H1 (cell line): ENCODE data around the gene KRTAP12-3. TPM values are rescaled to one million over a fixed set of nuclear protein-coding genes. Genes with fewer than 3 reads are reported as not detected.

Experiments used
- CTCF ChIA-PET: fragments of 300-600 bp; sonication (Branson Sonifier 250); formaldehyde crosslinking; loops from one replicate; lab custom pipeline; 2021; ENCODE audit not compliant: partially characterized antibody; lab: Charles Lee
- POLR2A ChIA-PET: fragments of 300-600 bp; sonication (Branson Sonifier 250); formaldehyde crosslinking; loops from one replicate; lab custom pipeline; 2021; ENCODE audit warnings: inconsistent platforms; ENCODE audit not compliant: partially characterized antibody; lab: Charles Lee
- DNase-seq, 2 experiments: peaks; one replicate each; pipeline versions ENCODE4 v3.0.0 to v3.0.0-alpha.2; 2010 to 2022; ENCODE audit warnings: low spot score in 2 of 2, low read depth in 1 of 2, mixed read lengths in 1 of 2
- FAIRE-seq: peaks from 2 replicates; lab custom pipeline; 2011; peaks lifted over from hg19 to GRCh38; lab: Jason Lieb, UNC
- H2AFZ ChIP-seq: 2 replicates; pipeline ENCODE4 v1.8.1; 2012; ENCODE audit warnings: low read length, inconsistent platforms
- H2AK5ac ChIP-seq: 2 replicates; pipeline ENCODE4 v1.6.1; 2013; ENCODE audit warnings: low read depth, low read length
- H2BK120ac ChIP-seq: replicated peaks from 2 replicates; pipeline ENCODE3; 2013; ENCODE audit warnings: low read depth, low read length, inconsistent platforms
- H2BK12ac ChIP-seq: 2 replicates; pipeline ENCODE4 v1.6.1; 2013; ENCODE audit warnings: low read depth, low read length
- H2BK15ac ChIP-seq: 2 replicates; pipeline ENCODE4 v1.6.1; 2013; ENCODE audit warnings: low read length
- H2BK20ac ChIP-seq: 2 replicates; pipeline ENCODE4 v1.6.1; 2013; ENCODE audit warnings: low read length
- H2BK5ac ChIP-seq: 2 replicates; pipeline ENCODE4 v1.6.1; 2013; ENCODE audit warnings: low read depth, low read length
- H3K14ac ChIP-seq: 2 replicates; pipeline ENCODE4 v1.6.1; 2013; ENCODE audit warnings: inconsistent platforms; ENCODE audit not compliant: insufficient read length
- H3K18ac ChIP-seq: 2 replicates; pipeline ENCODE4 v1.6.1; 2013; ENCODE audit warnings: low read length; ENCODE audit errors: extremely low read depth
- H3K23ac ChIP-seq: 2 replicates; pipeline ENCODE4 v1.6.1; 2013; ENCODE audit warnings: inconsistent platforms; ENCODE audit not compliant: insufficient read length
- H3K23me2 ChIP-seq: 2 replicates; pipeline ENCODE4 v1.6.1; 2013; ENCODE audit warnings: low read depth, low read length
- H3K27ac ChIP-seq: 2 replicates; pipeline ENCODE4 v1.6.1; 2011; ENCODE audit warnings: low read depth, low read length, inconsistent platforms
- H3K27me3 ChIP-seq, 4 experiments: replicated peaks in 1 of 4; 1 replicate in 1 of 4; 2 replicates in 3 of 4; pipeline versions ENCODE4 v1.6.1 to v1.8.1; 2011 to 2013; ENCODE audit warnings: low read length in 3 of 4, mild to moderate bottlenecking in 3 of 4, inconsistent platforms in 2 of 4, mixed read lengths in 2 of 4, moderate library complexity in 1 of 4; ENCODE audit not compliant: control insufficient read depth in 3 of 4, insufficient read depth in 3 of 4; ENCODE audit errors: extremely low read depth in 1 of 4
- H3K36me3 ChIP-seq, 4 experiments: 2 replicates each; pipeline versions ENCODE4 v1.6.1 to v1.8.1; 2011 to 2013; ENCODE audit warnings: mild to moderate bottlenecking in 4 of 4, low read length in 3 of 4, moderate library complexity in 2 of 4, control low read depth in 1 of 4, inconsistent platforms in 1 of 4; ENCODE audit not compliant: insufficient read depth in 4 of 4, control insufficient read depth in 2 of 4
- H3K4ac ChIP-seq: replicated peaks from 2 replicates; pipeline ENCODE3; 2013; ENCODE audit warnings: low read length, low read depth, mixed read lengths, inconsistent platforms; ENCODE audit not compliant: insufficient read length
- H3K4me1 ChIP-seq, 4 experiments: replicated peaks in 1 of 4; 1 replicate in 1 of 4; 2 replicates in 3 of 4; pipeline versions ENCODE4 v1.6.1 to v1.8.1; 2011 to 2013; ENCODE audit warnings: low read length in 3 of 4, inconsistent platforms in 2 of 4, mixed read lengths in 1 of 4; ENCODE audit not compliant: insufficient read depth in 4 of 4, control insufficient read depth in 3 of 4
- H3K4me2 ChIP-seq, 2 experiments: 2 replicates each; pipeline versions ENCODE4 v1.6.1 to v1.8.1; 2011 to 2013; ENCODE audit warnings: low read depth in 2 of 2, low read length in 2 of 2, control low read depth in 1 of 2, inconsistent platforms in 1 of 2, mild to moderate bottlenecking in 1 of 2; ENCODE audit not compliant: insufficient read depth in 1 of 2
- H3K4me3 ChIP-seq, 4 experiments: fragments of 200-600, 300-600 bp in 1 of 4; sonication (generic), shearing (Covaris generic), sonication (Bioruptor Twin) in 1 of 4; 2 replicates each; pipeline versions ENCODE4 v1.5.1 to v1.8.1; 2011 to 2016; ENCODE audit warnings: low read length in 4 of 4, low read depth in 3 of 4, control low read depth in 2 of 4, inconsistent platforms in 2 of 4, mild to moderate bottlenecking in 2 of 4, mixed read lengths in 1 of 4, moderate library complexity in 1 of 4; ENCODE audit not compliant: insufficient read depth in 2 of 4; ENCODE audit errors: extremely low read depth in 1 of 4
- H3K56ac ChIP-seq: replicated peaks from 2 replicates; pipeline ENCODE3; 2013; ENCODE audit warnings: low read depth, mild to moderate bottlenecking, mixed read lengths, low read length, inconsistent platforms; ENCODE audit not compliant: insufficient read length
- H3K79me1 ChIP-seq: 2 replicates; pipeline ENCODE4 v1.6.1; 2013; ENCODE audit warnings: low read depth, low read length, control low read depth
- H3K79me2 ChIP-seq, 2 experiments: 2 replicates each; pipeline versions ENCODE4 v1.6.1 to v1.8.1; 2012 to 2013; ENCODE audit warnings: low read length in 2 of 2, mild to moderate bottlenecking in 2 of 2, inconsistent platforms in 1 of 2; ENCODE audit not compliant: insufficient read depth in 2 of 2, control insufficient read depth in 1 of 2
- H3K9ac ChIP-seq, 4 experiments: replicated peaks in 1 of 4; 1 replicate in 1 of 4; 2 replicates in 3 of 4; pipeline versions ENCODE4 v1.6.1 to v1.8.1; 2011 to 2013; ENCODE audit warnings: low read depth in 3 of 4, low read length in 3 of 4, control low read depth in 2 of 4, mild to moderate bottlenecking in 2 of 4, moderate library complexity in 2 of 4, inconsistent platforms in 1 of 4; ENCODE audit errors: extremely low read depth in 1 of 4
- H3K9me3 ChIP-seq, 2 experiments: 2 replicates each; pipeline versions ENCODE4 v1.6.1 to v1.8.1; 2012 to 2013; ENCODE audit warnings: mild to moderate bottlenecking in 2 of 2, moderate library complexity in 2 of 2, control low read depth in 1 of 2, inconsistent platforms in 1 of 2, low read depth in 1 of 2, low read length in 1 of 2, mixed read lengths in 1 of 2; ENCODE audit not compliant: insufficient read depth in 2 of 2
- H4K20me1 ChIP-seq, 2 experiments: replicated peaks in 1 of 2; 2 replicates each; pipeline versions ENCODE3 to v1.8.1; 2011 to 2013; ENCODE audit warnings: inconsistent platforms in 2 of 2, low read length in 2 of 2, mild to moderate bottlenecking in 1 of 2; ENCODE audit not compliant: insufficient read depth in 2 of 2, control insufficient read depth in 1 of 2
- H4K5ac ChIP-seq: 2 replicates; pipeline ENCODE4 v1.6.1; 2013; ENCODE audit warnings: low read length, low read depth, mixed read lengths, inconsistent platforms; ENCODE audit not compliant: insufficient read length
- H4K8ac ChIP-seq: 2 replicates; pipeline ENCODE4 v1.8.0; 2013; ENCODE audit warnings: mild to moderate bottlenecking, moderate library complexity, low read length, inconsistent platforms; ENCODE audit not compliant: insufficient read depth; ENCODE audit errors: extremely low read depth
- H4K91ac ChIP-seq: replicated peaks from 2 replicates; pipeline ENCODE3; 2013; ENCODE audit warnings: low read length, mixed read lengths, inconsistent platforms; ENCODE audit not compliant: insufficient read length
- BACH1 ChIP-seq: IDR thresholded peaks from 2 replicates; pipeline ENCODE4 v1.6.1; 2012; ENCODE audit warnings: low read length, improper control_type of control experiment
- HDAC6 ChIP-seq: IDR thresholded peaks from one replicate; pipeline ENCODE4 v1.7.1; 2012; ENCODE audit warnings: low read depth, mild to moderate bottlenecking, inconsistent platforms, low read length, moderate library complexity
- KDM4A ChIP-seq: IDR thresholded peaks from one replicate; pipeline ENCODE4 v1.7.1; 2012; ENCODE audit warnings: low read depth, mild to moderate bottlenecking, moderate library complexity, low read length, inconsistent platforms; ENCODE audit not compliant: severe bottlenecking
- NANOG ChIP-seq: IDR thresholded peaks from 2 replicates; pipeline ENCODE4 v1.6.1; 2011; ENCODE audit warnings: low read length, low read depth, mild to moderate bottlenecking, inconsistent platforms; ENCODE audit not compliant: insufficient read depth, poor library complexity, severe bottlenecking
- RAD21 ChIP-seq, 2 experiments: IDR thresholded peaks in 1 of 2; conservative IDR thresholded peaks in 1 of 2; 2 replicates each; pipeline ENCODE4 v1.6.1; 2011; ENCODE audit warnings: low read depth in 2 of 2, low read length in 2 of 2, improper control_type of control experiment in 1 of 2, inconsistent platforms in 1 of 2, mild to moderate bottlenecking in 1 of 2, moderate library complexity in 1 of 2
- RNF2 ChIP-seq: fragments of 200-900, 300-1000 bp; sonication (generic); IDR thresholded peaks from 2 replicates; pipeline ENCODE4 v1.7.1; 2016; ENCODE audit warnings: borderline replicate concordance, low read depth, mild to moderate bottlenecking, antibody characterized with exemption, low read length; ENCODE audit not compliant: poor library complexity, severe bottlenecking; ENCODE audit errors: missing control alignments
- WGBS, 2 experiments: shearing (Covaris generic) in 1 of 2; methylation state at CpG; one replicate each; pipeline versions ENCODE4 v1.1.6 to v1.1.7; 2013 to 2015; ENCODE audit warnings: low lambda C conversion rate in 2 of 2, mixed read lengths in 2 of 2, inconsistent platforms in 1 of 2, low coverage in 1 of 2, missing lambda C conversion rate in 1 of 2; ENCODE audit not compliant: insufficient replicate concordance in 2 of 2, insufficient coverage in 1 of 2, insufficient read length in 1 of 2; ENCODE audit errors: extremely low coverage in 1 of 2, missing lambda C conversion rate in 1 of 2; 5-methylcytosine and 5-hydroxymethylcytosine counted together
- polyA plus RNA-seq, 7 experiments: library from polyadenylated mRNA; depleted of rRNA in 3 of 7; stranded (reverse) in 5 of 7; unstranded in 2 of 7; fragments of >200 nt in 5 of 7; fragments of 200-250 nt in 2 of 7; gene quantifications; 1 replicate in 5 of 7; 2 replicates in 1 of 7; 4 replicates in 1 of 7; pipeline versions ENCODE4 v1.2.1 to v1.2.3, GENCODE V29; 2011 to 2013; ENCODE audit warnings: missing spikeins in 2 of 7, mixed read lengths in 2 of 7
- total RNA-seq: library from RNA; stranded (reverse); fragmentation: NEBNext Ultra II Directional; extraction: Animal tissue kit (Norgen Biotek cat#: 25700); gene quantifications from 2 replicates; pipeline ENCODE4 v1.2.1, GENCODE V29; 2021
- TF ChIP-seq, protein P1 (sequence below): IDR thresholded peaks from 2 replicates; pipeline ENCODE4 v1.6.1; 2011; ENCODE audit warnings: low read depth, mild to moderate bottlenecking, low read length; ENCODE audit not compliant: insufficient read depth
- TF ChIP-seq, protein P2 (sequence below): IDR thresholded peaks from 2 replicates; pipeline ENCODE4 v1.6.1; 2012; ENCODE audit warnings: inconsistent platforms
- TF ChIP-seq, protein P3 (sequence below): IDR thresholded peaks from 2 replicates; pipeline ENCODE4 v1.6.1; 2011; ENCODE audit warnings: low read length, improper control_type of control experiment

KRTAP12-3 gene
- total and polyA plus RNA-seq, 2 of the 8 experiments (the other 6 are each of a cell fraction or from before 2014, with no cell fraction given) = not detected

DNA sequence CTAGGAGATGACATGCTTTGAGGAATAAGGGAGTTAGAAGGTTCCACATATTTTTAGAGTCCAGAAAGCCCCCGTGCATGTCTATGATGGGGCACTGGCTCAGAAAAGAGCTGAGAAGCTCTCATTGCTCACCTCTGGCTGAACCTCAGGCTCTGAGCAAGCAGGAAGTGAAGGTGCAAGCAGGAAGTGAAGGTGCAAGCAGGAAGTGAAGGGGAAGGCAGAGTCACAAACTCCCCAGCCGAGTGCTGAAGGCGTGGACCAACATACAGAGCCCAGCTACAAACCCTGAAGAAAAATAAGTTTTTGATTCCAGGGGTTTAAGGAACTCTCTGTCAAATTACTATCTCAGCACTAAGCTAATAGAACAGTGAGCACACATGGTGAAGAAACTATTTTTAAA is 38.8 kb upstream of the KRTAP12-3 start:
- Histone ChIP-seq H3K79me1 (no peaks in the 10 kb centered on the region; the same call in 1 of the 2 replicates), H4K8ac (no peak overlapping the region), H4K5ac (no peak overlapping the region), H3K4me1 (peaks cover 0 to 5% (median 2%) of the 10 kb centered on the region in 4 experiments; a peak in 4 of 7 replicates), H3K23me2 (no peaks in the 10 kb centered on the region), H4K20me1 (peaks cover 0 to 1% of the 10 kb centered on the region in 2 experiments), H3K9ac (no peak overlapping the region; a peak in 1 of 7 replicates), H2BK12ac (no peak overlapping the region), H3K4me3 (no peak overlapping the region), H3K36me3 (no peaks in the 10 kb centered on the region), H3K23ac (no peak overlapping the region), H3K27ac (no peak overlapping the region), H3K4me2 (no peak overlapping the region), H2BK20ac (no peak overlapping the region), H3K56ac (no peak overlapping the region), H3K79me2 (no peaks in the 10 kb centered on the region), H2AK5ac (no peak overlapping the region), H2BK120ac (no peak overlapping the region), H3K9me3 (peaks cover 10 to 11% of the 10 kb centered on the region in 2 experiments), H2AFZ (no peak overlapping the region), H3K4ac (peak overlapping the region; percentile 50), H3K14ac (no peak overlapping the region), H2BK15ac (no peak overlapping the region), H4K91ac (no peak overlapping the region), H3K27me3 (no peaks in the 10 kb centered on the region), H3K18ac (no peak overlapping the region), H2BK5ac (no peak overlapping the region)
- 93% methylated on average over 3 of the region's 3 CpGs; no CpG with 5 or more reads in 1 of the 2 experiments for WGBS, 2 experiments
- DNase-seq = no peak
- no peak for FAIRE-seq
- ChIA-PET CTCF (interaction anchor here (0.6 to 4.0 kb wide), 25 partner anchors 8 to 182 kb away, joined by 3 to 16 read pairs (median 4); partner anchors contain the start of genes KRTAP10-11, KRTAP10-7, KRTAP10-9 and KRTAP12-2), POLR2A (no interaction called here)
- TF ChIP-seq, protein P1, sequence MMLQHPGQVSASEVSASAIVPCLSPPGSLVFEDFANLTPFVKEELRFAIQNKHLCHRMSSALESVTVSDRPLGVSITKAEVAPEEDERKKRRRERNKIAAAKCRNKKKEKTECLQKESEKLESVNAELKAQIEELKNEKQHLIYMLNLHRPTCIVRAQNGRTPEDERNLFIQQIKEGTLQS = no peak
- TF ChIP-seq RAD21 (IDR thresholded peaks at IDR 0.05 in 1 of 2, conservative IDR thresholded peaks at IDR 0.05 in 1 of 2; ENCODE audit: low read depth in 2 of 2, low read length in 2 of 2) (no peak), KDM4A (no peak), NANOG (no peak), RNF2 (no peak), HDAC6 (no peak), BACH1 (no peak)
- TF ChIP-seq, protein P2, sequence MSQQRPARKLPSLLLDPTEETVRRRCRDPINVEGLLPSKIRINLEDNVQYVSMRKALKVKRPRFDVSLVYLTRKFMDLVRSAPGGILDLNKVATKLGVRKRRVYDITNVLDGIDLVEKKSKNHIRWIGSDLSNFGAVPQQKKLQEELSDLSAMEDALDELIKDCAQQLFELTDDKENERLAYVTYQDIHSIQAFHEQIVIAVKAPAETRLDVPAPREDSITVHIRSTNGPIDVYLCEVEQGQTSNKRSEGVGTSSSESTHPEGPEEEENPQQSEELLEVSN = no peak
- TF ChIP-seq, protein P3, sequence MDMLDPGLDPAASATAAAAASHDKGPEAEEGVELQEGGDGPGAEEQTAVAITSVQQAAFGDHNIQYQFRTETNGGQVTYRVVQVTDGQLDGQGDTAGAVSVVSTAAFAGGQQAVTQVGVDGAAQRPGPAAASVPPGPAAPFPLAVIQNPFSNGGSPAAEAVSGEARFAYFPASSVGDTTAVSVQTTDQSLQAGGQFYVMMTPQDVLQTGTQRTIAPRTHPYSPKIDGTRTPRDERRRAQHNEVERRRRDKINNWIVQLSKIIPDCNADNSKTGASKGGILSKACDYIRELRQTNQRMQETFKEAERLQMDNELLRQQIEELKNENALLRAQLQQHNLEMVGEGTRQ = no peak
